Tracheal epithelial cell (primary cell): ENCODE data around the gene CREG1. TPM values are rescaled to one million over a fixed set of nuclear protein-coding genes. Genes with fewer than 3 reads are reported as not detected.

Source experiments
- total RNA-seq: library from RNA; depleted of rRNA; stranded (reverse); fragments of >200 nt; gene quantifications from 2 replicates; pipeline ENCODE4 v1.2.1, GENCODE V29; 2014

Gene CREG1
- total RNA-seq, result 88.4 and 169 TPM in 2 replicates

DNA sequence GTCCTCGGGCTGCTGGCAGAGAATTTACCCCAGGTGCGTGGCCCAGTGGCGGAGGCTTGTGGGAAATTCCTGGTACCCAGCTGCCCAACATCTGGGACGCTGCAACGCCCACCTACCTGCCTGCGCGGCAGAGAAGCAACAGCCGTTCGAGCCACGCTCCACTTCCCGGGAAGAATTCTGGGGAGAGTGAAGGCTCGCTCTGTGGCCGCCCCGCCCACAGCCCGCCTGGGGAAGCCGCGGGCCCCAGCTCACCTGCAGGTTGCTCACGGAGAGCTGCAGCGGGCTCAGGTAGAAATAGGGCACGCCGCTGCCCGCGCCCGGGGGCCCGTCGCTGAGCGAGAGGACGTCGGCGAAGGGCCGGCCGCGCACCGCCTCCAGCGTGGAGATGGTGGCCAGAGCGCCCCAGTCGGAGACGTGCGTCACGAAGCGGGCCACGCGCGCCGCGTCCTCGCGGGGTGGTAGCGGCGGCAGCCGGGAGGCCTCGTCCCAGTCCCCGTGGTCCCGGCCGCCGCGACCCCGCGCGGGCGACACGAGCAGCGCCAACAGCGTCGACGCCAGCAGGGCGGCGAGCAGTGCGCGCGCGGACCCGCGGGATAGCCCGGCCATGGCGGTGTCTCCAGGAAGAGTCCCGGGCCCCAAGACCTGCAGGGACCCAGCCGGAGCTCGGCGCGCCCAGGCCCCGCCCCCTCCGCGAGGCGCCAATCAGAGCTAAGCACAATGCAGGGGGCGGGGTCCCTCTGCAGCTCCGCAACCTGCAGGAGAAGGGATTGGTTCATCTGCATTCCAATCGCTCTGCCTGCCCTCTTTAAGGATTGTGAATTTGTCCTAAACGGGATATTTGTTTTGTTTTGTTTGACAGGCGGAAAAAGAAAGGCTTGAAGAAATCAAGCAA, at the start of gene CREG1:
Gene CREG1 (minus strand): TSS at position 627 of the 892 bp plus-strand sequence.

GRCh38 chr1:167518331-167518700, 35.2 kb downstream of the CREG1 start, which contains the start of gene CD247:
CD247 (minus strand) TSS chr1:167518529; CDS start chr1:167518465, 64 bp downstream.

Other genes starting within 250 kb of the CREG1 start
- gene CD247, start 35.2 kb downstream of the CREG1 start, total RNA-seq, result not detected in 2 replicates
- under 0.01 and 0.21 TPM in 2 replicates for gene RCSD1, start 76.5 kb upstream of the CREG1 start, total RNA-seq
- gene MPZL1, start 168.2 kb upstream of the CREG1 start, total RNA-seq, result 92.5 and 104 TPM in 2 replicates